MCF 10A (cell line): ENCODE measurements around the gene ACTG2. TPM values are rescaled to one million over a fixed set of nuclear protein-coding genes. Genes with fewer than 3 reads are reported as not detected.

ENCODE experiments used
- BruUV-seq: library from RNA; stranded (reverse); fragments of 400-500 nt; replicated peaks from 2 replicates; lab custom pipeline; 2021; lab: Mats Ljungman, UMichigan
- CTCF ChIA-PET: fragments of 300-600 bp; sonication (Branson Sonifier 250); formaldehyde crosslinking; extraction: SDS; loops from one replicate; lab custom pipeline; 2021; ENCODE audit warnings: antibody characterized with exemption, inconsistent platforms; lab: Yijun Ruan, JAX
- POLR2A ChIA-PET: fragments of 300-600, 350-650 bp; sonication (Branson Sonifier 250); formaldehyde crosslinking; extraction: SDS; loops from one replicate; lab custom pipeline; 2020; ENCODE audit warnings: antibody characterized with exemption, inconsistent platforms; lab: Yijun Ruan, JAX
- DNase-seq: peaks from one replicate; pipeline ENCODE4 v3.0.0-alpha.2; 2018; ENCODE audit not compliant: unreplicated experiment
- H3K27ac Mint-ChIP-seq: one replicate; pipeline ENCODE4 v1.8.0; 2022; ENCODE audit warnings: mild to moderate bottlenecking, low read depth, mixed read lengths; ENCODE audit not compliant: unreplicated experiment
- H3K27me3 Mint-ChIP-seq: one replicate; pipeline ENCODE4 v1.8.0; 2022; ENCODE audit warnings: mixed read lengths; ENCODE audit not compliant: insufficient read depth, unreplicated experiment
- H3K36me3 Mint-ChIP-seq: one replicate; pipeline ENCODE4 v1.8.0; 2022; ENCODE audit warnings: mild to moderate bottlenecking, moderate library complexity, mixed read lengths; ENCODE audit not compliant: insufficient read depth, unreplicated experiment
- H3K4me1 Mint-ChIP-seq: one replicate; pipeline ENCODE4 v1.8.0; 2022; ENCODE audit warnings: mixed read lengths; ENCODE audit not compliant: insufficient read depth, unreplicated experiment
- H3K4me3 Mint-ChIP-seq: one replicate; pipeline ENCODE4 v1.8.0; 2022; ENCODE audit warnings: mild to moderate bottlenecking, moderate library complexity, mixed read lengths; ENCODE audit not compliant: unreplicated experiment
- H3K9me3 Mint-ChIP-seq: one replicate; pipeline ENCODE4 v1.8.0; 2022; ENCODE audit warnings: mixed read lengths; ENCODE audit not compliant: unreplicated experiment
- CTCF ChIP-seq: fragments of 200-600 bp; IDR thresholded peaks from one replicate; pipeline ENCODE4 v1.8.0; 2022; ENCODE audit warnings: antibody characterized with exemption, mild to moderate bottlenecking; ENCODE audit not compliant: unreplicated experiment
- intact Hi-C: fragments of 100-400 bp; cut with micrococcal nuclease; formaldehyde crosslinking; loops from 2 replicates; pipeline ENCODE4 v1.14.1; 2022
- total RNA-seq: library from RNA; stranded (reverse); gene quantifications from 2 replicates; pipeline ENCODE4 v1.2.3, GENCODE V29; 2022

Gene ACTG2
- total RNA-seq, 1 experiment from 2014 or later: not detected

GRCh38 chr2:73910873-73911547 lies 18.2 kb downstream of the ACTG2 start:
- POLR2A ChIA-PET: interaction anchor here (1.0 kb wide), 3 partner anchors 14 to 27 kb away, joined by 5 to 6 read pairs (median 5); no protein-coding TSS in a partner anchor

GRCh38 chr2:73911548-73912208 lies 18.9 kb downstream of the ACTG2 start:
- TF ChIP-seq CTCF: no peak
- BruUV-seq: no TSS peak
- Mint-ChIP-seq H3K9me3 (no peaks in the 10 kb centered on the region), H3K27ac (no peak overlapping the region), H3K4me1 (no peaks in the 10 kb centered on the region), H3K36me3 (no peaks in the 10 kb centered on the region), H3K27me3 (no peaks in the 10 kb centered on the region), H3K4me3 (no peak overlapping the region)
- ChIA-PET CTCF (interaction anchor here (0.7 to 1.5 kb wide), 4 partner anchors 9 to 375 kb away, joined by 3 to 5 read pairs (median 4); partner anchors contain the start of gene BOLA3), POLR2A (interaction anchor here (0.7 to 1.0 kb wide), 3 partner anchors 14 to 27 kb away, joined by 3 to 6 read pairs (median 5); no protein-coding TSS in a partner anchor)
- intact Hi-C loops: no loop called here
- no peak for DNase-seq

More at GRCh38 chr2:73910873-73911547, 18.2 kb downstream of the ACTG2 start:
- CTCF ChIA-PET: interaction anchor here (0.6 to 1.5 kb wide), 6 partner anchors 10 to 376 kb away, joined by 3 to 5 read pairs (median 3); partner anchors contain the start of gene BOLA3
- Mint-ChIP-seq H3K36me3 (no peaks in the 10 kb centered on the region), H3K9me3 (no peaks in the 10 kb centered on the region), H3K27me3 (no peaks in the 10 kb centered on the region), H3K27ac (no peak overlapping the region), H3K4me1 (no peaks in the 10 kb centered on the region), H3K4me3 (no peak overlapping the region)
- TF ChIP-seq CTCF: no peak
- BruUV-seq: no TSS peak
- DNase-seq: no peak
- intact Hi-C loops: no loop called here

GRCh38 chr2:73913414-73914054 lies 20.7 kb downstream of the ACTG2 start:
- H3K36me3 Mint-ChIP-seq: no peaks in the 10 kb centered on the region
- H3K27ac Mint-ChIP-seq: no peak overlapping the region
- no peaks in the 10 kb centered on the region for H3K4me1 Mint-ChIP-seq
- intact Hi-C loops: no loop called here
- BruUV-seq: no TSS peak
- DNase-seq: no peak
- no peaks in the 10 kb centered on the region for H3K27me3 Mint-ChIP-seq
- ChIA-PET POLR2A (no interaction called here), CTCF (no interaction called here)
- no peak for TF ChIP-seq CTCF
- no peak overlapping the region for H3K4me3 Mint-ChIP-seq
- H3K9me3 Mint-ChIP-seq: no peaks in the 10 kb centered on the region

GRCh38 chr2:73914667-73915066 lies 21.9 kb downstream of the ACTG2 start:
- Mint-ChIP-seq H3K36me3 (no peaks in the 10 kb centered on the region), H3K27ac (no peak overlapping the region), H3K4me3 (no peak overlapping the region), H3K4me1 (no peaks in the 10 kb centered on the region), H3K9me3 (no peaks in the 10 kb centered on the region), H3K27me3 (no peaks in the 10 kb centered on the region)
- BruUV-seq: no TSS peak
- TF ChIP-seq CTCF: no peak
- intact Hi-C loops: no loop called here
- POLR2A ChIA-PET: no interaction called here
- no peak for DNase-seq
- CTCF ChIA-PET: no interaction called here
